ENCODE results near the gene SLC7A7. TPM values are rescaled to one million over a fixed set of nuclear protein-coding genes. Genes with fewer than 3 reads are reported as not detected.

The SLC7A7 gene
- total RNA-seq, 1 experiment from 2014 or later, result 1.1 TPM

Small RNAs within 50 kb of the gene (small RNA-seq; reads per million reads assigned to genes)
- 0 reads per million in 2 experiments for gene RF00019
- 0 to 0.04 reads per million in 2 experiments for gene RF00588

Other genes starting within 250 kb of the SLC7A7 start
- 364 and 398 TPM in 2 replicates for gene DAD1, start 226.2 kb downstream of the SLC7A7 start, total RNA-seq (2014; rRNA removed; shearing (Covaris generic))
- gene ABHD4, start 217.1 kb downstream of the SLC7A7 start, total RNA-seq (2014; rRNA removed; shearing (Covaris generic)), result 39.3 and 39.7 TPM in 2 replicates
- gene OR6J1, start 171.1 kb downstream of the SLC7A7 start, total RNA-seq (2014; rRNA removed; shearing (Covaris generic)), result not detected in 2 replicates
- gene OXA1L, start 48.7 kb downstream of the SLC7A7 start, total RNA-seq (2014; rRNA removed; shearing (Covaris generic)), result 175 and 189 TPM in 2 replicates
- gene MRPL52, start 14.5 kb upstream of the SLC7A7 start, total RNA-seq (2014; rRNA removed; shearing (Covaris generic)), result 58.9 and 68.9 TPM in 2 replicates
- gene MMP14, start 21.1 kb upstream of the SLC7A7 start, total RNA-seq (2014; rRNA removed; shearing (Covaris generic)), result 0.30 and 0.89 TPM in 2 replicates
- gene LRP10, start 56.3 kb upstream of the SLC7A7 start, total RNA-seq (2014; rRNA removed; shearing (Covaris generic)), result 102 and 107 TPM in 2 replicates
- gene REM2, start 67.8 kb upstream of the SLC7A7 start, total RNA-seq (2014; rRNA removed; shearing (Covaris generic)), result 0.32 and 0.37 TPM in 2 replicates
- gene RBM23, start 103.7 kb upstream of the SLC7A7 start, total RNA-seq (2014; rRNA removed; shearing (Covaris generic)), result 54.4 and 64.8 TPM in 2 replicates
- gene PRMT5, start 113.9 kb upstream of the SLC7A7 start, total RNA-seq (2014; rRNA removed; shearing (Covaris generic)), result 147 and 170 TPM in 2 replicates
- 77.6 and 81.7 TPM in 2 replicates for gene HAUS4, start 141.7 kb upstream of the SLC7A7 start, total RNA-seq (2014; rRNA removed; shearing (Covaris generic))
- gene AJUBA, start 167.1 kb upstream of the SLC7A7 start, total RNA-seq (2014; rRNA removed; shearing (Covaris generic)), result 61.0 and 75.1 TPM in 2 replicates
- gene C14orf93, start 194.7 kb upstream of the SLC7A7 start, total RNA-seq (2014; rRNA removed; shearing (Covaris generic)), result 12.8 and 15.1 TPM in 2 replicates
- gene PSMB5, start 219.5 kb upstream of the SLC7A7 start, total RNA-seq (2014; rRNA removed; shearing (Covaris generic)), result 191 and 254 TPM in 2 replicates
- gene PSMB11, start 226.8 kb upstream of the SLC7A7 start, total RNA-seq (2014; rRNA removed; shearing (Covaris generic)), result not detected in 2 replicates
- 4.4 and 4.6 TPM in 2 replicates for gene CDH24, start 242.1 kb upstream of the SLC7A7 start, total RNA-seq (2014; rRNA removed; shearing (Covaris generic))

Data from NCI-H460 (cell line).